Measurements from ENCODE around the gene MRPS18A. TPM values are rescaled to one million over a fixed set of nuclear protein-coding genes. Genes with fewer than 3 reads are reported as not detected.

MRPS18A gene
- total and polyA plus RNA-seq, 9 of the 15 experiments (the other 6 are each of a cell fraction or from before 2014, with no cell fraction given) = 87.5 to 243 (median 125) TPM

GRCh38 chr6:43630980-43631619 is 56.5 kb downstream of the MRPS18A start (continued):
- TF ChIP-seq E2F5 (CRISPR knock-in tag; IDR thresholded peaks at IDR 0.05) (no peak), ZNF384 (IDR thresholded peaks at IDR 0.05; ENCODE audit: low read depth, low read length) (no peak), ZFX (CRISPR knock-in tag; IDR thresholded peaks at IDR 0.05) (no peak), ZNF830 (CRISPR knock-in tag; IDR thresholded peaks at IDR 0.05) (0 out of 2 replicates have a peak, but pooled peaks have one; percentile 39), COPS2 (conservative IDR thresholded peaks at IDR 0.05) (no peak), CCAR2 (IDR thresholded peaks at IDR 0.05; ENCODE audit: low read depth, low read length) (no peak), ZNF175 (CRISPR knock-in tag; IDR thresholded peaks at IDR 0.05; ENCODE audit: low read depth) (peak; percentile 97), MCM5 (IDR thresholded peaks at IDR 0.05; ENCODE audit: low read depth) (no peak), ZNF507 (tag; conservative IDR thresholded peaks at IDR 0.05) (no peak), DLX4 (CRISPR knock-in tag; IDR thresholded peaks at IDR 0.05) (no peak), SFPQ (IDR thresholded peaks at IDR 0.05; ENCODE audit: low read depth, low read length) (no peak), HNRNPH1 (optimal IDR thresholded peaks at IDR 0.05; ENCODE audit: low read depth, low read length) (no peak), ZNF695 (CRISPR knock-in tag; IDR thresholded peaks at IDR 0.05) (0 out of 2 replicates have a peak, but pooled peaks have one; percentile 57), ZNF699 (CRISPR knock-in tag; IDR thresholded peaks at IDR 0.05; ENCODE audit: insufficient replicate concordance) (no peak), BRCA1 (IDR thresholded peaks at IDR 0.05) (no peak), BRCA1 (CRISPR knock-in tag; IDR thresholded peaks at IDR 0.05) (no peak), RBM34 (IDR thresholded peaks at IDR 0.05; ENCODE audit: borderline replicate concordance, insufficient read depth, low read length) (no peak), ZNF445 (CRISPR knock-in tag; IDR thresholded peaks at IDR 0.05; ENCODE audit: low read depth) (peak; percentile 21; the same call in 1 of the 2 replicates), CCNT2 (IDR thresholded peaks at IDR 0.05; ENCODE audit: borderline replicate concordance, extremely low read depth, insufficient read length, low read depth, low read length) (peak; percentile 99), NFRKB (IDR thresholded peaks at IDR 0.05; ENCODE audit: low read depth) (peak; percentile 96), CREB1 (IDR thresholded peaks at IDR 0.05) (peak; percentile 68; the same call in 1 of the 2 replicates), CREB1 (CRISPR knock-in tag; IDR thresholded peaks at IDR 0.05) (no peak), ZNF644 (tag; IDR thresholded peaks at IDR 0.05; ENCODE audit: low read depth) (peak; percentile 96), SIN3A (IDR thresholded peaks at IDR 0.05; ENCODE audit: borderline replicate concordance in 2 of 2, control insufficient read depth in 1 of 2, low read depth in 2 of 2, low read length in 2 of 2) (0 out of 4 replicates have a peak, but pooled peaks of 1 of the 2 experiments have one; percentile 26), FOS (IDR thresholded peaks at IDR 0.05; ENCODE audit: extremely low read depth, insufficient read length) (no peak), BMI1 (IDR thresholded peaks at IDR 0.05; ENCODE audit: low read length) (no peak), FOXJ2 (tag; IDR thresholded peaks at IDR 0.05) (peak; percentile 29; the same call in 1 of the 2 replicates), ZKSCAN3 (CRISPR knock-in tag; IDR thresholded peaks at IDR 0.05) (no peak)
